GM19099 (cell line): ENCODE results near the gene MMP10.

Experiments
- POLR2A ChIP-seq: IDR thresholded peaks from 3 replicates; pipeline ENCODE4 v1.6.1; 2011; ENCODE audit warnings: low read depth; ENCODE audit not compliant: insufficient read length; ENCODE audit errors: extremely low read depth

MMP10 gene

GRCh38 chr11:102757823-102758549, 22.4 kb downstream of the MMP10 start:
- no peak for TF ChIP-seq POLR2A

GRCh38 chr11:102753267-102753666, 27.2 kb downstream of the MMP10 start:
- TF ChIP-seq POLR2A = no peak

GRCh38 chr11:102751673-102752072, 28.8 kb downstream of the MMP10 start:
- TF ChIP-seq POLR2A = no peak

GRCh38 chr11:102749101-102749722, 31.2 kb downstream of the MMP10 start:
- no peak for TF ChIP-seq POLR2A

GRCh38 chr11:102734650-102735049, 45.8 kb downstream of the MMP10 start:
- TF ChIP-seq POLR2A = no peak

GRCh38 chr11:102733232-102733875, 47.1 kb downstream of the MMP10 start:
- no peak for TF ChIP-seq POLR2A

- no peak for TF ChIP-seq POLR2A
Observed at GRCh38 chr11:102729849-102730815, 50.3 kb downstream of the MMP10 start.

GRCh38 chr11:102727890-102728289, 52.5 kb downstream of the MMP10 start:
- no peak for TF ChIP-seq POLR2A

- TF ChIP-seq POLR2A = no peak
Observed at GRCh38 chr11:102724904-102725500, 55.4 kb downstream of the MMP10 start, which contains the start of gene MMP8. MMP8 (minus strand) TSS chr11:102724954; CDS start chr11:102724855, 99 bp downstream.

GRCh38 chr11:102722821-102723220, 57.6 kb downstream of the MMP10 start:
- no peak for TF ChIP-seq POLR2A
